HEK293 (cell line): Measurements from ENCODE around the gene EME1.

ENCODE experiments used
- CTCF ChIA-PET: fragments of 350-600 bp; formaldehyde crosslinking; extraction: SDS; loops from one replicate; lab custom pipeline; 2021; ENCODE audit warnings: antibody characterized with exemption; lab: Yijun Ruan, JAX
- POLR2A ChIA-PET: fragments of 300-600 bp; formaldehyde crosslinking; extraction: SDS; loops from one replicate; lab custom pipeline; 2020; ENCODE audit warnings: antibody characterized with exemption, inconsistent platforms; lab: Yijun Ruan, JAX
- H3K27ac ChIP-seq: fragments of 200-500 bp; sonication (Bioruptor generic); 2 replicates; pipeline ENCODE4 v1.5.1; 2014; ENCODE audit warnings: low read depth, low read length, control low read depth, inconsistent platforms; ENCODE audit errors: extremely low read depth
- H3K36me3 ChIP-seq, 2 experiments: fragments of 200-500 bp in 1 of 2; sonication (Bioruptor generic) in 1 of 2; 1 replicate in 1 of 2; 2 replicates in 1 of 2; pipeline ENCODE4 v1.5.1; 2014 to 2017; ENCODE audit warnings: inconsistent platforms in 2 of 2, low read length in 2 of 2; ENCODE audit not compliant: control insufficient read depth in 2 of 2, insufficient read depth in 1 of 2
- H3K4me1 ChIP-seq: fragments of 200-500 bp; sonication (Bioruptor generic); 2 replicates; pipeline ENCODE4 v1.5.1; 2014; ENCODE audit warnings: mild to moderate bottlenecking, low read length, inconsistent platforms; ENCODE audit not compliant: control insufficient read depth, insufficient read depth
- H3K4me3 ChIP-seq: 2 replicates; pipeline ENCODE4 v1.5.1; 2011; ENCODE audit warnings: low read depth, mild to moderate bottlenecking, control low read depth, low read length, moderate library complexity
- H3K9me3 ChIP-seq: fragments of 200-500 bp; sonication (Bioruptor generic); 2 replicates; pipeline ENCODE4 v1.5.1; 2014; ENCODE audit warnings: low read depth, low read length, inconsistent platforms; ENCODE audit not compliant: control insufficient read depth, insufficient read depth
- EGR2 ChIP-seq: fragments of 450-650 bp; formaldehyde crosslinking; IDR thresholded peaks from 2 replicates; pipeline ENCODE4 v1.5.1; 2016; ENCODE audit warnings: low read depth, missing biosample characterization, missing genetic modification characterization
- GFI1B ChIP-seq: fragments of 450-650 bp; formaldehyde crosslinking; IDR thresholded peaks from 2 replicates; pipeline ENCODE4 v1.5.1; 2016; ENCODE audit warnings: missing biosample characterization, missing genetic modification characterization
- GLI4 ChIP-seq: fragments of 450-650 bp; formaldehyde crosslinking; IDR thresholded peaks from 2 replicates; pipeline ENCODE4 v1.5.1; 2016; ENCODE audit warnings: missing biosample characterization, missing genetic modification characterization
- GLIS2 ChIP-seq: fragments of 450-650 bp; formaldehyde crosslinking; IDR thresholded peaks from 2 replicates; pipeline ENCODE4 v1.5.1; 2016; ENCODE audit warnings: missing biosample characterization, missing genetic modification characterization
- KLF1 ChIP-seq: fragments of 450-650 bp; formaldehyde crosslinking; IDR thresholded peaks from 2 replicates; pipeline ENCODE4 v1.5.1; 2016; ENCODE audit warnings: missing biosample characterization, missing genetic modification characterization
- KLF9 ChIP-seq: fragments of 450-650 bp; formaldehyde crosslinking; IDR thresholded peaks from 2 replicates; pipeline ENCODE4 v1.5.1; 2016; ENCODE audit warnings: missing biosample characterization, missing genetic modification characterization, low read depth
- ZBTB21 ChIP-seq: fragments of 450-650 bp; formaldehyde crosslinking; IDR thresholded peaks from 2 replicates; pipeline ENCODE4 v1.5.1; 2017; ENCODE audit warnings: missing biosample characterization, missing genetic modification characterization
- ZBTB49 ChIP-seq: fragments of 450-650 bp; formaldehyde crosslinking; IDR thresholded peaks from 2 replicates; pipeline ENCODE4 v1.5.1; 2016; ENCODE audit warnings: missing biosample characterization, missing genetic modification characterization, low read depth
- ZFP37 ChIP-seq: fragments of 450-650 bp; formaldehyde crosslinking; IDR thresholded peaks from 2 replicates; pipeline ENCODE4 v1.5.1; 2016; ENCODE audit warnings: missing biosample characterization, missing genetic modification characterization
- ZNF121 ChIP-seq: fragments of 450-650 bp; formaldehyde crosslinking; IDR thresholded peaks from 2 replicates; pipeline ENCODE4 v1.5.1; 2016; ENCODE audit warnings: missing biosample characterization, missing genetic modification characterization
- ZNF19 ChIP-seq: fragments of 450-650 bp; formaldehyde crosslinking; IDR thresholded peaks from 2 replicates; pipeline ENCODE4; 2016; ENCODE audit warnings: missing biosample characterization, missing genetic modification characterization, low read depth
- ZNF2 ChIP-seq: fragments of 450-650 bp; formaldehyde crosslinking; IDR thresholded peaks from 2 replicates; pipeline ENCODE4 v1.5.1; 2016; ENCODE audit warnings: missing biosample characterization, missing genetic modification characterization
- ZNF341 ChIP-seq: fragments of 450-650 bp; formaldehyde crosslinking; IDR thresholded peaks from 2 replicates; pipeline ENCODE4; 2016; ENCODE audit warnings: low read depth, missing biosample characterization, missing genetic modification characterization
- ZNF366 ChIP-seq: fragments of 450-650 bp; formaldehyde crosslinking; conservative IDR thresholded peaks from 2 replicates; pipeline ENCODE4 v1.5.1; 2016; ENCODE audit warnings: missing biosample characterization, missing genetic modification characterization
- ZNF510 ChIP-seq: fragments of 450-650 bp; formaldehyde crosslinking; IDR thresholded peaks from 2 replicates; pipeline ENCODE4 v1.5.1; 2018; ENCODE audit warnings: mild to moderate bottlenecking, missing genetic modification characterization, missing biosample characterization; ENCODE audit not compliant: insufficient replicate concordance
- ZNF513 ChIP-seq: fragments of 450-650 bp; IDR thresholded peaks from 2 replicates; pipeline ENCODE4 v1.5.1; 2018; ENCODE audit warnings: missing biosample characterization, missing genetic modification characterization
- ZNF530 ChIP-seq: fragments of 450-650 bp; formaldehyde crosslinking; IDR thresholded peaks from 2 replicates; pipeline ENCODE4 v1.5.1; 2016; ENCODE audit warnings: low read depth, missing biosample characterization, missing genetic modification characterization
- ZNF544 ChIP-seq: fragments of 450-650 bp; formaldehyde crosslinking; IDR thresholded peaks from 2 replicates; pipeline ENCODE4 v1.5.0; 2017; ENCODE audit warnings: missing biosample characterization, missing genetic modification characterization
- ZNF548 ChIP-seq: fragments of 450-650 bp; formaldehyde crosslinking; IDR thresholded peaks from 2 replicates; pipeline ENCODE4 v1.5.1; 2016; ENCODE audit warnings: missing biosample characterization, missing genetic modification characterization
- ZNF664 ChIP-seq: fragments of 450-650 bp; formaldehyde crosslinking; IDR thresholded peaks from 2 replicates; pipeline ENCODE4 v1.5.1; 2016; ENCODE audit warnings: missing biosample characterization, missing genetic modification characterization
- ZNF837 ChIP-seq: fragments of 450-650 bp; formaldehyde crosslinking; IDR thresholded peaks from 2 replicates; pipeline ENCODE4 v1.5.1; 2016; ENCODE audit warnings: missing biosample characterization, missing genetic modification characterization
- TF ChIP-seq, protein P1 (sequence below): fragments of 450-650 bp; formaldehyde crosslinking; IDR thresholded peaks from 2 replicates; pipeline ENCODE4 v1.5.1; 2016; ENCODE audit warnings: missing biosample characterization, missing genetic modification characterization, borderline replicate concordance
- TF ChIP-seq, protein P2 (sequence below): fragments of 450-650 bp; formaldehyde crosslinking; IDR thresholded peaks from 2 replicates; pipeline ENCODE4 v1.5.1; 2017; ENCODE audit warnings: missing biosample characterization, missing genetic modification characterization

Gene EME1

DNA sequence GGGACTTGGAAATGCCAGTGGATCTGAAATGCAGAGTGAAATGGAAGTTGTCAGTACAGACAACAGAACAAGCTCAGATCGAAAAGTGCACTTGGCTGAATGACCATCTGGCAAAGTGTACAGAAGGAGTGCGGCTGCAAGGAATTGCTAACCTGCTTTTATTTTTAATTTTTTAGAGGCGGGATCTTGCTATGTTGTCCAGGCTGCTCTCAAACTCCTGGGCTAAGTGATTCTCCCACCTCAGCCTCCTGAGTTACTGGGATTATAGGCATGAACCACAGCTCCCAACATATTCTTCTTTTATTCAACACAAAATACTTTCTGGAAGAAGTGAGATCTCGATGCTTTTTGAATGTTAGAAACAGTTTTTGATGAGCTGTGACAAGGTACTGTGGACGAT lies 20.7 kb downstream of the EME1 start:
- H3K9me3 ChIP-seq = no peaks in the 10 kb centered on the region
- no peak overlapping the region for H3K4me3 ChIP-seq
- POLR2A ChIA-PET = interaction anchor here (1.3 to 1.6 kb wide), 2 partner anchors 15 to 37 kb away, joined by 3 to 6 read pairs; no protein-coding TSS in a partner anchor
- peaks cover 9% of the 10 kb centered on the region for H3K4me1 ChIP-seq
- TF ChIP-seq ZNF121 (tag by site-specific recombination) (peak; percentile 51; the same call in 1 of the 2 replicates), ZNF530 (tag by site-specific recombination) (no peak), ZBTB21 (tag by site-specific recombination) (no peak)
- TF ChIP-seq, all 188 proteins: peak for 1
- peaks cover 67 to 69% of the 10 kb centered on the region in 2 experiments for H3K36me3 ChIP-seq
- H3K27ac ChIP-seq = no peak overlapping the region
- CTCF ChIA-PET = interaction anchor here (1.4 to 3.9 kb wide), 2 partner anchors 12 to 85 kb away, joined by 11 to 21 read pairs; partner anchors contain the start of gene RSAD1

DNA sequence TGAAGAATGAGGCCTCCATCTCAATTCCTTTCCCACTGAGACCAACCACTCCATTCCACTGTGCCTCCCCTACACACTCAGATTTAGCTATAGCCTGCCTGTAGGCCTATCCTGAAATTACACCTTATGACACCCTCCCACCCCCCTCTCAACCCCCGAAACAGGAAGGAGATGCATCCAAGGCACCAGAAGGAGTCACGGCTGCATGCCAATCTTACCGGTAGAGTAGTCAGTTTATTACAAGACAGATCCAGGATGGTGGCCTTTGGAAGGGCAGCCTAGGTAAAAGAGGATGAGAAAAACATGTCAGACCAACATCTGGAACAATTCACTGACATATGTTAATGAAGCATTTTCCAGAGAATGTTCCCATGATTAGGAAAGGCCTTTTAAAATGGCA lies 21.7 kb downstream of the EME1 start:
- TF ChIP-seq, protein P1, sequence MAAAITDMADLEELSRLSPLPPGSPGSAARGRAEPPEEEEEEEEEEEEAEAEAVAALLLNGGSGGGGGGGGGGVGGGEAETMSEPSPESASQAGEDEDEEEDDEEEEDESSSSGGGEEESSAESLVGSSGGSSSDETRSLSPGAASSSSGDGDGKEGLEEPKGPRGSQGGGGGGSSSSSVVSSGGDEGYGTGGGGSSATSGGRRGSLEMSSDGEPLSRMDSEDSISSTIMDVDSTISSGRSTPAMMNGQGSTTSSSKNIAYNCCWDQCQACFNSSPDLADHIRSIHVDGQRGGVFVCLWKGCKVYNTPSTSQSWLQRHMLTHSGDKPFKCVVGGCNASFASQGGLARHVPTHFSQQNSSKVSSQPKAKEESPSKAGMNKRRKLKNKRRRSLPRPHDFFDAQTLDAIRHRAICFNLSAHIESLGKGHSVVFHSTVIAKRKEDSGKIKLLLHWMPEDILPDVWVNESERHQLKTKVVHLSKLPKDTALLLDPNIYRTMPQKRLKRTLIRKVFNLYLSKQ (tag by site-specific recombination) = no peak
- no peak for TF ChIP-seq ZNF366 (tag by site-specific recombination)
- no peak for TF ChIP-seq ZNF544 (tag by site-specific recombination)
- TF ChIP-seq ZNF664 (tag by site-specific recombination) = no peak
- no peak for TF ChIP-seq GLIS2 (tag by site-specific recombination)
- no peak for TF ChIP-seq ZNF2
- TF ChIP-seq, protein P2, sequence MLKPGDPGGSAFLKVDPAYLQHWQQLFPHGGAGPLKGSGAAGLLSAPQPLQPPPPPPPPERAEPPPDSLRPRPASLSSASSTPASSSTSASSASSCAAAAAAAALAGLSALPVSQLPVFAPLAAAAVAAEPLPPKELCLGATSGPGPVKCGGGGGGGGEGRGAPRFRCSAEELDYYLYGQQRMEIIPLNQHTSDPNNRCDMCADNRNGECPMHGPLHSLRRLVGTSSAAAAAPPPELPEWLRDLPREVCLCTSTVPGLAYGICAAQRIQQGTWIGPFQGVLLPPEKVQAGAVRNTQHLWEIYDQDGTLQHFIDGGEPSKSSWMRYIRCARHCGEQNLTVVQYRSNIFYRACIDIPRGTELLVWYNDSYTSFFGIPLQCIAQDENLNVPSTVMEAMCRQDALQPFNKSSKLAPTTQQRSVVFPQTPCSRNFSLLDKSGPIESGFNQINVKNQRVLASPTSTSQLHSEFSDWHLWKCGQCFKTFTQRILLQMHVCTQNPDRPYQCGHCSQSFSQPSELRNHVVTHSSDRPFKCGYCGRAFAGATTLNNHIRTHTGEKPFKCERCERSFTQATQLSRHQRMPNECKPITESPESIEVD (tag by site-specific recombination) = no peak
- no peak for TF ChIP-seq ZNF513 (tag by site-specific recombination)
- no peak for TF ChIP-seq ZNF837
- TF ChIP-seq ZNF548 (tag by site-specific recombination) = no peak
- TF ChIP-seq ZNF510 = no peak
- no peak for TF ChIP-seq GFI1B (tag by site-specific recombination)
- TF ChIP-seq, all 188 proteins: peak for 0
- POLR2A ChIA-PET = interaction anchor here (1.3 kb wide), 1 partner anchor 16 kb away, joined by 3 read pairs; no protein-coding TSS in a partner anchor
- no peak overlapping the region for H3K27ac ChIP-seq
- no peaks in the 10 kb centered on the region for H3K9me3 ChIP-seq
- no peak overlapping the region for H3K4me3 ChIP-seq
- peaks cover 57 to 59% of the 10 kb centered on the region in 2 experiments for H3K36me3 ChIP-seq
- H3K4me1 ChIP-seq = peaks cover 9% of the 10 kb centered on the region
- CTCF ChIA-PET = interaction anchor here (4.9 kb wide), 1 partner anchor 83 kb away, joined by 55 read pairs; the partner anchor contains the start of gene RSAD1

DNA sequence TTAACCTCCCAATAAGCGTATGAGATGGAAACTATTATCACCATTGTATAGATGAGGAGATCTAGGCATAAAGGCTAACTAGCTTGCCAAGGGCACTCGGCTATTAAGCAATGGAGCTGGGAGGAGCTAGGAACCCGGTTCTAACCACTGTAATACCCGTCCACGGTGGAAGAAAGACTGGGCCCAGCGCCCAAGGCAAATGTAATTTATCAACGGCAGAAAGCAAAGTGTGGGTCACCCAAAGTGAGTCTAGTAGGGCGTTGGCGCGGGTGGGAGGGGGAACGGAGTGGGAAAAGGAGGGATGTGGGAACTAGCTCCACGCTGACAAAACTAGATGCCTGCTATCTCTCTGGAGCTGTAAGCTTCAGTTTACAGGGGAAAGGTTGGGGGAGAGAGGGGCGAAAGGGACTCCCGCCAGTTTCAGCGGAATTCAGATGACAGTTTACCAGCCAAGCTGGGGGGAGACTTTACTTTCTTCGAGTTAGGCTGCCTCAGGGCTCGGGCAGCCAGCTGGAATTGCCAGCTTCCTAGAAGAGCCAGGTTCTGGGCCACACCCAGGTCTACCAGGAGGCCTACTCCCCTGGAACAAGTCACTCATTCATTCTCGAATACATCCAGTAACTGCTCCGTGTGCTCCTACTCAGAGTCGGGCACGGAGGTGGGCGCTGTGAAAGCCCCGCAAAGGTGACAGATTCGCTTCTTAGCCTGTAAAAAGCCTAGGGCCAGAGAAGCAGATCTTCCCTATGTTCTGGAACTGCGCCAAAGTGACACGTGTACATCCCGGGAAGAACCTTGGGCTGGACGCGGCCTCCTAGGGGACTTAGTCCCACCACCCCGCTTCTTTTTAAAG lies 23.5 kb downstream of the EME1 start:
- ChIA-PET POLR2A (interaction anchor here (0.6 to 4.8 kb wide), 25 partner anchors 8 to 470 kb away, joined by 3 to 41 read pairs (median 4); partner anchors contain the start of genes ACSF2, EME1, LUC7L3 and RSAD1), CTCF (interaction anchor here (0.6 to 5.0 kb wide), 39 partner anchors 10 to 308 kb away, joined by 3 to 71 read pairs (median 7); partner anchors contain the start of genes ACSF2, EME1, MRPL27 and RSAD1)
- Histone ChIP-seq H3K4me3 (peak overlapping the region; percentile 74), H3K36me3 (peaks cover 39 to 41% of the 10 kb centered on the region in 2 experiments), H3K27ac (peak overlapping the region; percentile 81), H3K4me1 (peaks cover 9% of the 10 kb centered on the region), H3K9me3 (no peaks in the 10 kb centered on the region)
- peak; percentile 91 for TF ChIP-seq ZNF341 (tag by site-specific recombination)
- TF ChIP-seq GLI4 (tag by site-specific recombination) = no peak
- TF ChIP-seq KLF9 = peak; percentile 37; the same call in 1 of the 2 replicates
- TF ChIP-seq ZNF2 = no peak
- no peak for TF ChIP-seq ZFP37 (tag by site-specific recombination)
- TF ChIP-seq KLF1 = peak; percentile 18; the same call in 1 of the 2 replicates
- no peak for TF ChIP-seq ZNF19
- no peak for TF ChIP-seq ZBTB49 (tag by site-specific recombination)
- TF ChIP-seq EGR2 (tag by site-specific recombination) = peak; percentile 53
